Panc1 (cell line): ENCODE measurements around the gene ARFGAP1. TPM values are rescaled to one million over a fixed set of nuclear protein-coding genes. Genes with fewer than 3 reads are reported as not detected.

Source experiments
- ATAC-seq: fragments of 200-7000 bp; cut with Tn5 transposase; 2 replicates; pipeline ENCODE4 v1.9.1; 2020; ENCODE audit warnings: mild to moderate bottlenecking, moderate library complexity
- BruUV-seq: library from RNA; stranded (reverse); fragments of 400-500 nt; replicated peaks from 2 replicates; lab custom pipeline; 2021; lab: Mats Ljungman, UMichigan
- CTCF ChIA-PET: fragments of 300-600 bp; sonication (Branson Sonifier 250); formaldehyde crosslinking; loops from one replicate; lab custom pipeline; 2022; ENCODE audit warnings: antibody characterized with exemption; lab: Charles Lee
- POLR2A ChIA-PET: fragments of 300-600 bp; sonication (Branson Sonifier 250); formaldehyde crosslinking; loops from one replicate; lab custom pipeline; 2022; ENCODE audit warnings: antibody characterized with exemption; lab: Charles Lee
- DNase-seq: peaks from one replicate; pipeline ENCODE4 v3.0.0-alpha.2; 2010; ENCODE audit warnings: low read depth, low spot score
- H3K27ac ChIP-seq: 2 replicates; pipeline ENCODE4 v1.5.1; 2011; ENCODE audit warnings: mild to moderate bottlenecking, low read length, inconsistent platforms
- H3K27me3 ChIP-seq: fragments of 200-500 bp; sonication (Bioruptor generic); 2 replicates; pipeline ENCODE4 v1.6.0; 2014; ENCODE audit warnings: low read length, inconsistent platforms; ENCODE audit not compliant: control insufficient read depth, insufficient read depth
- H3K36me3 ChIP-seq: fragments of 200-500 bp; sonication (Bioruptor generic); 2 replicates; pipeline ENCODE4 v1.5.1; 2014; ENCODE audit warnings: inconsistent platforms, mild to moderate bottlenecking, low read length, moderate library complexity; ENCODE audit not compliant: control insufficient read depth, insufficient read depth
- H3K4me1 ChIP-seq: 2 replicates; pipeline ENCODE4 v1.5.1; 2011; ENCODE audit warnings: inconsistent platforms, mild to moderate bottlenecking, low read length, moderate library complexity; ENCODE audit not compliant: control insufficient read depth, insufficient read depth
- H3K4me3 ChIP-seq, 2 experiments: 2 replicates each; pipeline ENCODE4 v1.5.1; 2011 to 2012; ENCODE audit warnings: low read depth in 2 of 2, low read length in 2 of 2, mild to moderate bottlenecking in 2 of 2, inconsistent platforms in 1 of 2, moderate library complexity in 1 of 2
- H3K9me3 ChIP-seq: fragments of 200-500 bp; sonication (Bioruptor generic); 2 replicates; pipeline ENCODE4 v1.5.1; 2014; ENCODE audit warnings: low read depth, mild to moderate bottlenecking, inconsistent platforms, low read length, moderate library complexity; ENCODE audit not compliant: control insufficient read depth, insufficient read depth
- POLR2AphosphoS5 ChIP-seq: IDR thresholded peaks from 2 replicates; pipeline ENCODE4 v1.6.1; 2012; ENCODE audit warnings: mild to moderate bottlenecking, low read depth, low read length, moderate library complexity
- SIN3A ChIP-seq: IDR thresholded peaks from 2 replicates; pipeline ENCODE4 v1.6.1; 2012; ENCODE audit warnings: low read depth, mild to moderate bottlenecking, low read length, moderate library complexity, borderline replicate concordance; ENCODE audit not compliant: insufficient read depth
- TCF7L2 ChIP-seq: IDR thresholded peaks from 2 replicates; pipeline ENCODE4 v1.6.1; 2011; ENCODE audit warnings: mild to moderate bottlenecking, low read depth, low read length, inconsistent platforms
- in situ Hi-C: cut with HindIII; loops from 2 replicates; pipeline ENCODE4 v1.10.0; 2016; ENCODE audit warnings: low sequenced_read_pairs, low pct_unique_long_range_greater_than_20kb
- intact Hi-C: fragments of 100-400 bp; cut with micrococcal nuclease; formaldehyde crosslinking; loops from one replicate; pipeline ENCODE4 v1.10.0; 2022; ENCODE audit not compliant: unreplicated experiment
- total RNA-seq: library from RNA; stranded (reverse); gene quantifications from one replicate; pipeline ENCODE4 v1.2.1, GENCODE V29; 2021; ENCODE audit not compliant: unreplicated experiment
- TF ChIP-seq, protein P1 (sequence below), 2 experiments: IDR thresholded peaks; 2 replicates each; pipeline ENCODE4 v1.6.1; 2011 to 2012; ENCODE audit warnings: low read depth in 2 of 2, control low read depth in 1 of 2, low read length in 1 of 2, mild to moderate bottlenecking in 1 of 2, moderate library complexity in 1 of 2; ENCODE audit not compliant: insufficient read depth in 1 of 2
- TF ChIP-seq, protein P2 (sequence below): fragments of 450-650 bp; IDR thresholded peaks from 2 replicates; pipeline ENCODE4 v1.5.1; 2017; ENCODE audit warnings: mild to moderate bottlenecking

ARFGAP1 gene
- total RNA-seq, 1 experiment from 2014 or later: 110 TPM

GRCh38 chr20:63262836-63263235 lies 9.8 kb upstream of the ARFGAP1 start:
- in situ Hi-C loops (no loop called here), intact Hi-C loops (no loop called here)
- no peak for DNase-seq
- Histone ChIP-seq H3K27me3 (no peaks in the 10 kb centered on the region), H3K36me3 (no peaks in the 10 kb centered on the region), H3K4me3 (no peak overlapping the region), H3K27ac (no peak overlapping the region), H3K9me3 (no peaks in the 10 kb centered on the region), H3K4me1 (no peaks in the 10 kb centered on the region)
- ATAC-seq: no peak
- BruUV-seq: no TSS peak
- ChIA-PET POLR2A (no interaction called here), CTCF (interaction anchor here (0.6 kb wide), 1 partner anchor 116 kb away, joined by 4 read pairs; no protein-coding TSS in a partner anchor)
- TF ChIP-seq, protein P1, sequence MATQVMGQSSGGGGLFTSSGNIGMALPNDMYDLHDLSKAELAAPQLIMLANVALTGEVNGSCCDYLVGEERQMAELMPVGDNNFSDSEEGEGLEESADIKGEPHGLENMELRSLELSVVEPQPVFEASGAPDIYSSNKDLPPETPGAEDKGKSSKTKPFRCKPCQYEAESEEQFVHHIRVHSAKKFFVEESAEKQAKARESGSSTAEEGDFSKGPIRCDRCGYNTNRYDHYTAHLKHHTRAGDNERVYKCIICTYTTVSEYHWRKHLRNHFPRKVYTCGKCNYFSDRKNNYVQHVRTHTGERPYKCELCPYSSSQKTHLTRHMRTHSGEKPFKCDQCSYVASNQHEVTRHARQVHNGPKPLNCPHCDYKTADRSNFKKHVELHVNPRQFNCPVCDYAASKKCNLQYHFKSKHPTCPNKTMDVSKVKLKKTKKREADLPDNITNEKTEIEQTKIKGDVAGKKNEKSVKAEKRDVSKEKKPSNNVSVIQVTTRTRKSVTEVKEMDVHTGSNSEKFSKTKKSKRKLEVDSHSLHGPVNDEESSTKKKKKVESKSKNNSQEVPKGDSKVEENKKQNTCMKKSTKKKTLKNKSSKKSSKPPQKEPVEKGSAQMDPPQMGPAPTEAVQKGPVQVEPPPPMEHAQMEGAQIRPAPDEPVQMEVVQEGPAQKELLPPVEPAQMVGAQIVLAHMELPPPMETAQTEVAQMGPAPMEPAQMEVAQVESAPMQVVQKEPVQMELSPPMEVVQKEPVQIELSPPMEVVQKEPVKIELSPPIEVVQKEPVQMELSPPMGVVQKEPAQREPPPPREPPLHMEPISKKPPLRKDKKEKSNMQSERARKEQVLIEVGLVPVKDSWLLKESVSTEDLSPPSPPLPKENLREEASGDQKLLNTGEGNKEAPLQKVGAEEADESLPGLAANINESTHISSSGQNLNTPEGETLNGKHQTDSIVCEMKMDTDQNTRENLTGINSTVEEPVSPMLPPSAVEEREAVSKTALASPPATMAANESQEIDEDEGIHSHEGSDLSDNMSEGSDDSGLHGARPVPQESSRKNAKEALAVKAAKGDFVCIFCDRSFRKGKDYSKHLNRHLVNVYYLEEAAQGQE (IDR thresholded peaks at IDR 0.05; ENCODE audit: insufficient read depth in 1 of 2, low read depth in 2 of 2, low read length in 1 of 2): no peak
- no peak for TF ChIP-seq SIN3A
- TF ChIP-seq POLR2AphosphoS5: no peak
- TF ChIP-seq, protein P2, sequence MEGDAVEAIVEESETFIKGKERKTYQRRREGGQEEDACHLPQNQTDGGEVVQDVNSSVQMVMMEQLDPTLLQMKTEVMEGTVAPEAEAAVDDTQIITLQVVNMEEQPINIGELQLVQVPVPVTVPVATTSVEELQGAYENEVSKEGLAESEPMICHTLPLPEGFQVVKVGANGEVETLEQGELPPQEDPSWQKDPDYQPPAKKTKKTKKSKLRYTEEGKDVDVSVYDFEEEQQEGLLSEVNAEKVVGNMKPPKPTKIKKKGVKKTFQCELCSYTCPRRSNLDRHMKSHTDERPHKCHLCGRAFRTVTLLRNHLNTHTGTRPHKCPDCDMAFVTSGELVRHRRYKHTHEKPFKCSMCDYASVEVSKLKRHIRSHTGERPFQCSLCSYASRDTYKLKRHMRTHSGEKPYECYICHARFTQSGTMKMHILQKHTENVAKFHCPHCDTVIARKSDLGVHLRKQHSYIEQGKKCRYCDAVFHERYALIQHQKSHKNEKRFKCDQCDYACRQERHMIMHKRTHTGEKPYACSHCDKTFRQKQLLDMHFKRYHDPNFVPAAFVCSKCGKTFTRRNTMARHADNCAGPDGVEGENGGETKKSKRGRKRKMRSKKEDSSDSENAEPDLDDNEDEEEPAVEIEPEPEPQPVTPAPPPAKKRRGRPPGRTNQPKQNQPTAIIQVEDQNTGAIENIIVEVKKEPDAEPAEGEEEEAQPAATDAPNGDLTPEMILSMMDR: no peak
- TF ChIP-seq TCF7L2: no peak

GRCh38 chr20:63264000-63264399 lies 8.6 kb upstream of the ARFGAP1 start:
- POLR2A ChIA-PET: no interaction called here
- CTCF ChIA-PET: no interaction called here
- Histone ChIP-seq H3K9me3 (no peaks in the 10 kb centered on the region), H3K36me3 (no peaks in the 10 kb centered on the region), H3K27ac (no peak overlapping the region), H3K4me1 (no peaks in the 10 kb centered on the region), H3K27me3 (no peaks in the 10 kb centered on the region), H3K4me3 (no peak overlapping the region)
- intact Hi-C loops: no loop called here
- in situ Hi-C loops: no loop called here
- DNase-seq (no peak), ATAC-seq (no peak)
- BruUV-seq: no TSS peak
- TF ChIP-seq, protein P2: no peak
- TF ChIP-seq, protein P1 (IDR thresholded peaks at IDR 0.05; ENCODE audit: insufficient read depth in 1 of 2, low read depth in 2 of 2, low read length in 1 of 2): no peak
- no peak for TF ChIP-seq POLR2AphosphoS5
- no peak for TF ChIP-seq TCF7L2
- no peak for TF ChIP-seq SIN3A
